Measurements from ENCODE around the gene GRIK2. TPM values are rescaled to one million over a fixed set of nuclear protein-coding genes. Genes with fewer than 3 reads are reported as not detected.

Gene GRIK2
- total RNA-seq, 1 experiment from 2014 or later: 0.70 TPM

DNA sequence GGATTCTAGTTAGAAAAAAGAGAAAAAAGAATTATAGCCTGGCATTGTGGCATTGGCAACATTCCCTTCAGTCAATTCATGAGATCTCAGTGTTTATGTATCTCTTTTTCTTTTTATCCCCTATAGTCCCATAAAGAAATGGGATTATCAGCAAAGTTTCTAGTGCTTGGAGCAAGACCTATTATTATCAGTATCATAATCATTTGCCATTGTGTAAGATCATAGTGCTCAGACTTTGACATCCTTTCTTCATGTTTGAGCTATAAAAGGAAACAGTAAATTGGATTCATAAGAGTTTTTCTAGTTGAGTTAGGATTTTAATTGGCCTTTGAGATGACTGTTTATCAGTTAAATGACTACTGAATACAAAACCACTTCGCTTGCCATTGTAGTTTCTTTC lies 295.6 kb downstream of the GRIK2 start:
- no peak overlapping the region for H2AFZ ChIP-seq (ENCODE audit: low read length)
- no peak overlapping the region for H2BK120ac ChIP-seq (ENCODE audit: low read depth, low read length, poor library complexity, severe bottlenecking)
- H3K79me2 ChIP-seq (ENCODE audit: insufficient read depth, low read length): no peaks in the 10 kb centered on the region
- no peak overlapping the region for H3K18ac ChIP-seq (ENCODE audit: insufficient read length, low read depth, low read length)
- H2BK5ac ChIP-seq (ENCODE audit: insufficient read length, low read length): no peak overlapping the region
- H3K23me2 ChIP-seq (ENCODE audit: insufficient read length, low read depth, low read length, poor library complexity, severe bottlenecking): no peaks in the 10 kb centered on the region
- no peak overlapping the region for H3T11ph ChIP-seq (ENCODE audit: low read length)
- H4K8ac ChIP-seq (replicated peaks; ENCODE audit: insufficient read length, low read depth, low read length): no peak overlapping the region
- H3K4me3 Mint-ChIP-seq: no peak overlapping the region
- no peak overlapping the region for H3K9ac ChIP-seq (ENCODE audit: extremely low read depth, insufficient read length, low read length)
- H2BK20ac ChIP-seq (ENCODE audit: low read depth, low read length, poor library complexity, severe bottlenecking): no peak overlapping the region
- no peak overlapping the region for H3K14ac ChIP-seq (ENCODE audit: insufficient read depth, low read length)
- no peak overlapping the region for H2BK15ac ChIP-seq (ENCODE audit: low read depth, low read length)
- H4K5ac ChIP-seq (ENCODE audit: insufficient read length, low read depth, low read length): no peak overlapping the region
- no peak overlapping the region for H3K23ac ChIP-seq (ENCODE audit: insufficient read length, low read depth, low read length)
- no peak overlapping the region for H2BK12ac ChIP-seq (ENCODE audit: insufficient read length, low read depth, low read length)
- H3K9me3 ChIP-seq (ENCODE audit: control insufficient read depth, low read depth, low read length): no peaks in the 10 kb centered on the region
- H3K56ac ChIP-seq (ENCODE audit: insufficient read length, low read depth, low read length): no peak overlapping the region
- no peaks in the 10 kb centered on the region for H3K4me1 ChIP-seq (ENCODE audit: insufficient read depth, low read length)
- no peaks in the 10 kb centered on the region for H3K79me1 ChIP-seq (ENCODE audit: insufficient read depth, low read depth, low read length, poor library complexity, severe bottlenecking)
- H3K27ac Mint-ChIP-seq: no peak overlapping the region
- no peaks in the 10 kb centered on the region for H3K36me3 Mint-ChIP-seq (ENCODE audit: insufficient read depth in 1 of 3, low read depth in 3 of 3)
- no CpG with 5 or more reads among the region's 1 CpG for WGBS (ENCODE audit: extremely low coverage, insufficient read length, low lambda C conversion rate)
- no peak overlapping the region for H2AK5ac ChIP-seq (ENCODE audit: insufficient read length, low read length)
- no peak overlapping the region for H3K4me2 ChIP-seq (ENCODE audit: insufficient read depth, insufficient read length, low read length)
- H4K91ac ChIP-seq (ENCODE audit: insufficient read length, low read depth, low read length): no peak overlapping the region
- no peaks in the 10 kb centered on the region for H3K9me3 Mint-ChIP-seq
- no peak overlapping the region for H3K4ac ChIP-seq (ENCODE audit: low read depth, low read length)
- no peak for DNase-seq
- no peaks in the 10 kb centered on the region for H4K20me1 ChIP-seq (ENCODE audit: control insufficient read depth, insufficient read depth, insufficient read length)
- TF ChIP-seq, protein P1, sequence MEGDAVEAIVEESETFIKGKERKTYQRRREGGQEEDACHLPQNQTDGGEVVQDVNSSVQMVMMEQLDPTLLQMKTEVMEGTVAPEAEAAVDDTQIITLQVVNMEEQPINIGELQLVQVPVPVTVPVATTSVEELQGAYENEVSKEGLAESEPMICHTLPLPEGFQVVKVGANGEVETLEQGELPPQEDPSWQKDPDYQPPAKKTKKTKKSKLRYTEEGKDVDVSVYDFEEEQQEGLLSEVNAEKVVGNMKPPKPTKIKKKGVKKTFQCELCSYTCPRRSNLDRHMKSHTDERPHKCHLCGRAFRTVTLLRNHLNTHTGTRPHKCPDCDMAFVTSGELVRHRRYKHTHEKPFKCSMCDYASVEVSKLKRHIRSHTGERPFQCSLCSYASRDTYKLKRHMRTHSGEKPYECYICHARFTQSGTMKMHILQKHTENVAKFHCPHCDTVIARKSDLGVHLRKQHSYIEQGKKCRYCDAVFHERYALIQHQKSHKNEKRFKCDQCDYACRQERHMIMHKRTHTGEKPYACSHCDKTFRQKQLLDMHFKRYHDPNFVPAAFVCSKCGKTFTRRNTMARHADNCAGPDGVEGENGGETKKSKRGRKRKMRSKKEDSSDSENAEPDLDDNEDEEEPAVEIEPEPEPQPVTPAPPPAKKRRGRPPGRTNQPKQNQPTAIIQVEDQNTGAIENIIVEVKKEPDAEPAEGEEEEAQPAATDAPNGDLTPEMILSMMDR (conservative IDR thresholded peaks at IDR 0.05): no peak
- H3K4me1 Mint-ChIP-seq: no peaks in the 10 kb centered on the region
- H3K27me3 ChIP-seq (ENCODE audit: insufficient read depth, low read length): no peaks in the 10 kb centered on the region; the same call in 1 of the 2 replicates
- no peaks in the 10 kb centered on the region for H3K27me3 Mint-ChIP-seq (ENCODE audit: low read depth)
- no peak overlapping the region for H3K27ac ChIP-seq (ENCODE audit: insufficient read length, low read depth, low read length)

All from H9 (cell line).